ENCODE data around the gene TCF3. TPM values are rescaled to one million over a fixed set of nuclear protein-coding genes. Genes with fewer than 3 reads are reported as not detected.

Gene TCF3
- total RNA-seq, 1 donor from 2014 or later, result 172 TPM

- Mint-ChIP-seq H3K9me3 (no peaks in the 10 kb centered on the region), H3K4me1 (ENCODE audit: low read depth) (no peaks in the 10 kb centered on the region), H3K27ac (no peak overlapping the region), H3K27me3 (ENCODE audit: insufficient read depth) (peaks cover 12% of the 10 kb centered on the region), H3K4me3 (no peak overlapping the region), H3K36me3 (ENCODE audit: low read depth) (peaks cover 3% of the 10 kb centered on the region)
- intact Hi-C loops (cut with micrococcal nuclease), result no loop called here
- no peak for DNase-seq (ENCODE audit: low spot score)
These were observed 81.1 kb downstream of the TCF3 start for GRCh38 chr19:1571358-1571757.

GRCh38 chr19:1570836-1571235 is 81.6 kb downstream of the TCF3 start:
- peaks cover 15% of the 10 kb centered on the region for H3K27me3 Mint-ChIP-seq (ENCODE audit: insufficient read depth)
- no peaks in the 10 kb centered on the region for H3K4me1 Mint-ChIP-seq (ENCODE audit: low read depth)
- H3K36me3 Mint-ChIP-seq (ENCODE audit: low read depth), result peaks cover 1% of the 10 kb centered on the region
- no peak for DNase-seq (ENCODE audit: low spot score)
- intact Hi-C loops (cut with micrococcal nuclease), result no loop called here
- H3K27ac Mint-ChIP-seq, result no peak overlapping the region
- no peaks in the 10 kb centered on the region for H3K9me3 Mint-ChIP-seq
- H3K4me3 Mint-ChIP-seq, result peak overlapping the region; percentile 47

GRCh38 chr19:1569997-1570396 is 82.4 kb downstream of the TCF3 start:
- intact Hi-C loops (cut with micrococcal nuclease), result loop anchor here (2.0 kb wide), 1 partner anchor 21 kb away; no protein-coding TSS in a partner anchor
- H3K27me3 Mint-ChIP-seq (ENCODE audit: insufficient read depth), result peaks cover 15% of the 10 kb centered on the region
- H3K4me1 Mint-ChIP-seq (ENCODE audit: low read depth), result no peaks in the 10 kb centered on the region
- H3K36me3 Mint-ChIP-seq (ENCODE audit: low read depth), result no peaks in the 10 kb centered on the region
- H3K27ac Mint-ChIP-seq, result no peak overlapping the region
- H3K9me3 Mint-ChIP-seq, result no peaks in the 10 kb centered on the region
- no peak for DNase-seq (ENCODE audit: low spot score)
- peak overlapping the region; percentile 45 for H3K4me3 Mint-ChIP-seq

- H3K4me1 Mint-ChIP-seq (ENCODE audit: low read depth), result no peaks in the 10 kb centered on the region
- DNase-seq (ENCODE audit: low spot score), result peak; percentile 67
- no peaks in the 10 kb centered on the region for H3K9me3 Mint-ChIP-seq
- peak within 1 kb of the TSS; percentile 23 for H3K27ac Mint-ChIP-seq
- intact Hi-C loops (cut with micrococcal nuclease), result loop anchor here (1.0 to 2.0 kb wide), 2 partner anchors 22 to 244 kb away; partner anchors contain the start of gene ATP8B3
- peaks cover 18% of the 10 kb centered on the region for H3K27me3 Mint-ChIP-seq (ENCODE audit: insufficient read depth)
- peak within 1 kb of the TSS; percentile 56 for H3K4me3 Mint-ChIP-seq
- H3K36me3 Mint-ChIP-seq (ENCODE audit: low read depth), result no peaks in the 10 kb centered on the region
These were observed 83.9 kb downstream of the TCF3 start, which contains the start of gene MEX3D for GRCh38 chr19:1568320-1569019. MEX3D (minus strand) TSS chr19:1568325; CDS start chr19:1568058, 267 bp downstream.

- H3K9me3 Mint-ChIP-seq, result no peaks in the 10 kb centered on the region
- H3K27me3 Mint-ChIP-seq (ENCODE audit: insufficient read depth), result peaks cover 18% of the 10 kb centered on the region
- H3K4me3 Mint-ChIP-seq, result no peak overlapping the region
- DNase-seq (ENCODE audit: low spot score), result no peak
- no peaks in the 10 kb centered on the region for H3K4me1 Mint-ChIP-seq (ENCODE audit: low read depth)
- no peaks in the 10 kb centered on the region for H3K36me3 Mint-ChIP-seq (ENCODE audit: low read depth)
- H3K27ac Mint-ChIP-seq, result no peak overlapping the region
- intact Hi-C loops (cut with micrococcal nuclease), result loop anchor here (1.0 to 2.0 kb wide), 2 partner anchors 23 to 244 kb away; partner anchors contain the start of gene ATP8B3
These were observed 84.6 kb downstream of the TCF3 start for GRCh38 chr19:1567848-1568227.

GRCh38 chr19:1567116-1567847 is 85.1 kb downstream of the TCF3 start:
- intact Hi-C loops (cut with micrococcal nuclease), result no loop called here
- Mint-ChIP-seq H3K27me3 (ENCODE audit: insufficient read depth) (peaks cover 18% of the 10 kb centered on the region), H3K27ac (no peak overlapping the region), H3K9me3 (no peaks in the 10 kb centered on the region), H3K4me3 (no peak overlapping the region), H3K36me3 (ENCODE audit: low read depth) (no peaks in the 10 kb centered on the region), H3K4me1 (ENCODE audit: low read depth) (no peaks in the 10 kb centered on the region)
- no peak for DNase-seq (ENCODE audit: low spot score)

- Mint-ChIP-seq H3K27me3 (ENCODE audit: insufficient read depth) (peaks cover 18% of the 10 kb centered on the region), H3K9me3 (no peaks in the 10 kb centered on the region), H3K4me3 (no peak overlapping the region), H3K4me1 (ENCODE audit: low read depth) (no peaks in the 10 kb centered on the region), H3K36me3 (ENCODE audit: low read depth) (no peaks in the 10 kb centered on the region), H3K27ac (no peak overlapping the region)
- DNase-seq (ENCODE audit: low spot score), result no peak
- intact Hi-C loops (cut with micrococcal nuclease), result no loop called here
These were observed 85.9 kb downstream of the TCF3 start for GRCh38 chr19:1566392-1567115.

GRCh38 chr19:1563251-1563650 is 89.2 kb downstream of the TCF3 start:
- H3K27ac Mint-ChIP-seq, result no peak overlapping the region
- intact Hi-C loops (cut with micrococcal nuclease), result no loop called here
- H3K4me3 Mint-ChIP-seq, result no peak overlapping the region

GRCh38 chr19:1561236-1561842 is 91.1 kb downstream of the TCF3 start:
- no peaks in the 10 kb centered on the region for H3K9me3 Mint-ChIP-seq
- DNase-seq (ENCODE audit: low spot score), result no peak
- H3K27ac Mint-ChIP-seq, result no peak overlapping the region
- no peaks in the 10 kb centered on the region for H3K4me1 Mint-ChIP-seq (ENCODE audit: low read depth)
- peaks cover 5% of the 10 kb centered on the region for H3K27me3 Mint-ChIP-seq (ENCODE audit: insufficient read depth)
- no peaks in the 10 kb centered on the region for H3K36me3 Mint-ChIP-seq (ENCODE audit: low read depth)
- intact Hi-C loops (cut with micrococcal nuclease), result no loop called here
- H3K4me3 Mint-ChIP-seq, result no peak overlapping the region

More at GRCh38 chr19:1563251-1563650, 89.2 kb downstream of the TCF3 start:
- Mint-ChIP-seq H3K4me1 (ENCODE audit: low read depth) (no peaks in the 10 kb centered on the region), H3K36me3 (ENCODE audit: low read depth) (no peaks in the 10 kb centered on the region), H3K9me3 (no peaks in the 10 kb centered on the region), H3K27me3 (ENCODE audit: insufficient read depth) (peaks cover 5% of the 10 kb centered on the region)
- no peak for DNase-seq (ENCODE audit: low spot score)

GRCh38 chr19:1560286-1560882 is 92.0 kb downstream of the TCF3 start:
- Mint-ChIP-seq H3K27me3 (ENCODE audit: insufficient read depth) (peaks cover 3% of the 10 kb centered on the region), H3K4me1 (ENCODE audit: low read depth) (no peaks in the 10 kb centered on the region), H3K9me3 (no peaks in the 10 kb centered on the region), H3K4me3 (no peak overlapping the region), H3K27ac (no peak overlapping the region), H3K36me3 (ENCODE audit: low read depth) (no peaks in the 10 kb centered on the region)
- intact Hi-C loops (cut with micrococcal nuclease), result no loop called here
- no peak for DNase-seq (ENCODE audit: low spot score)
